Astrocyte (in vitro differentiated cells and primary cell): Measurements from ENCODE around the gene C9. TPM values are rescaled to one million over a fixed set of nuclear protein-coding genes. Genes with fewer than 3 reads are reported as not detected.

Experiments
- total RNA-seq: library from RNA; stranded (reverse); gene quantifications from 2 replicates; pipeline ENCODE4 v1.2.1, GENCODE V29; 2021

Gene C9
- total RNA-seq, 1 donor from 2014 or later = 0.07 TPM

Other genes with a start within 250 kb of the C9 start
- 0.11 TPM in 1 of 2 replicates, not detected in the other for gene FYB1, start 144.9 kb downstream of the C9 start, total RNA-seq
- gene DAB2, start 60.5 kb upstream of the C9 start, total RNA-seq = 76.8 and 84.5 TPM in 2 replicates